ENCODE data around the gene ODAD4.
"Not testable (repeated sequence)": the region's sequence is repeated elsewhere in the genome, so short reads cannot be mapped to it uniquely, and the experiment has no call there.

Gene ODAD4

DNA sequence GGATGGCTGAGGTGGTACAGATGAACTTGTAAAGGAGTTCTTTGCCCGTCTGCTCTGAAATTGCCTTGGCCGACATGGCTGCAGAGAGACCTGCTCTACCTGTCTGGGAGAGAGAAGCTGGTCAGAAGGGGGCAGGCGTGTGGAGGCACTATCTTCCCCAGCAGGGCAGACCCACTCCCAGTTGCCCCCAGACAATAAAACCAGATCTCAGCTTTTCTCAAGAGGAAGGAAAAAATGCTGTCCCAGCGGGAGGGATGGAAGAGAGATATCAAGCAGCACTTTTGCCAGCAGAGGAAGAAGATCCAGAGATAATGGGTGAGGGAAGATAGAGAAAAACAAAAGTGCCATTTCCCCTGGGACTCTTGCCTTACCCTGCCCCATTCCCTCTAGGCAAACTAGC lies 16.6 kb upstream of the ODAD4 start:
- DNase-seq (ENCODE audit: low read depth in 2 of 2, low spot score in 1 of 2), result no peak

DNA sequence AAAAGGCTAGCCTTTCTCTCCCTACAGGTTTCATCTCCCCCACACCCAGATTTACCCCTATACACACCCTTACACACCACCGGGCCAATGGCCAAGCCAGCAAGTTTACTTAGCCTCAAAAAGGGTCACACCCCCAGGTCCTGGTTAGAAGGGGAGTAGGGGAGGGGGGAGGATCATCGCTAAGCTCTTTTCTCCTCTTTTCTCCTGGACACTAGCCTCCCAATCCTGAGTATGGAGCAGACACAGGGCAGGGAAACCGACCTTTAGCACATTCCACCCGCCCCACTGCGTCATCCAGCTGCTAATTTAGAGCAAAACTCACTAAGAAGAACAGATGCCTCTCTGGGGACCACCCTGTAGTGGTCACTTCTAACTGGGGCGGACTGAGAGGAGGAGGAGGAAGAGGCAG lies 16.1 kb upstream of the ODAD4 start:
- DNase-seq (ENCODE audit: low read depth in 2 of 2, low spot score in 1 of 2), result no peak

- DNase-seq (ENCODE audit: low read depth in 2 of 2, low spot score in 1 of 2), result no peak
These were observed 15.4 kb upstream of the ODAD4 start for GRCh38 chr17:41915020-41915419.

DNA sequence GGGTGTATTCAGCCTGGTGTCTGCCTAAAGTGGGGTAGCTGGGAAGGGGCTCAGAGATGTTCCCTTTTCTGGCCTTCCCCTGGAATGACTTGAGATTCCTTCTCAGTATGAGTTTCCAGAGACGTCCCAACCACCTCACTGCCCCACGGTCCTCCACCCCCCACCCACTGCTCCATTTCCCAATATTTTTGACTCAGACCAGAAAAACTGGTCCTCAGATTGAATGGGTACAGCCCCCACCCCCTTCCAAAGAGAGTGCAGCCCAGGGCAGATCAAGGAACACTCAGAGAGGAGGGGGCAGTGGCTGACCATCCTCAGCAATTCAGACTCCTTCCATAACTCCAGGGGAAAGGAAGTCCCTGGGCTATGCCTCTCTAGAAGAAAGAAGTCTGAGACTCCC lies 14.9 kb upstream of the ODAD4 start:
- no peak for DNase-seq (ENCODE audit: low read depth in 2 of 2, low spot score in 1 of 2)

DNA sequence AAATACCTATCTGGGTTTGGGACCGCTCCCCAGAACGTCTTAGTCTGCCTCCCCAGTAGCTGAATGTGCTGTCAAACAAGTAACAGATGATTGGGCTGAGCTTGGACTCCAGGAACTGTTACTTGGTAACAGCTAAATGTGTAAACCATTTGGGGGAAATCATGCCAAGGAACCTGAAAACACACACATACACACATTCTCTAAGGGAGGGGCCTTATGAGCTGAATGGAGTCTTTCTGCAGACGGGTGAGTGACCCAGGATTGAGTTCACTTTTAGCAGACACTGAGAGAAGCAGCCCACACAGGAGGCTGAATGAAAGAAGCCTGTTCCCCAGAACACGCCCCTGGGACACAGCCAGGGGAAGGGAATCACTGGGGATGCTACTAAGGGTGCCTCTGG lies 13.2 kb upstream of the ODAD4 start:
- DNase-seq (ENCODE audit: low read depth in 2 of 2, low spot score in 1 of 2), result no peak

DNA sequence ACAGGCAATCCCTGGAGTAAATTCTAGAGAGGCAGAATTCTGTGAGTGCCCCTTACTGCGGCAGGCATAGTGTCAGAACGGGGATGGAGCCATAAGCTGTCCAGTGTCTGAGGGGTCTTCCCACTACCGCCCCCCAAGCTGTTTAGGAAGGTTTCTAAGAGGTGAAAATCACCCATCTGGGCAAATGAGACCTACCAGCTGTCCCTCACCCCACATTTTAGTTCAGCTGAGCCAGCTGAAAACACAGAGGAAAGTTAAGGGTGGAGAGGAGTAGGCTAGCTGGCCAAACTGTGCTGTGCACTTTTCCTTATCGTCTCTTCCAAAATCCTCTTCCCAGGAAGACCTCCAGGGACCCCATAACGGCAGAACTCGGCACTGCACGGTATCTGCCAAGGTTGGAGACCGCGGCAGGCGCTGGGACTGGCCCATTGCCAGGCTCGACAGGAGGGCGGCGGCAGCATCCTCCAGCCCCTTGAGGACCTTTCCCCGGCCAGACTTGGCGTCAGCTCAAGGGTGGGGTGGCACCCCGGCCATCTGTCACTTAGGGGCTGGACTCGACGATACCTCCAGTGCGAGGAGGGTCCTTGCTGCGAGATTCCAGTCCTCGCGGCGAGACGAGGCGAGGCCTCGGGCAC lies 12.6 kb upstream of the ODAD4 start:
- DNase-seq (ENCODE audit: low read depth in 2 of 2, low spot score in 1 of 2), result peak in 1 of 2 donors; percentile 17

DNA sequence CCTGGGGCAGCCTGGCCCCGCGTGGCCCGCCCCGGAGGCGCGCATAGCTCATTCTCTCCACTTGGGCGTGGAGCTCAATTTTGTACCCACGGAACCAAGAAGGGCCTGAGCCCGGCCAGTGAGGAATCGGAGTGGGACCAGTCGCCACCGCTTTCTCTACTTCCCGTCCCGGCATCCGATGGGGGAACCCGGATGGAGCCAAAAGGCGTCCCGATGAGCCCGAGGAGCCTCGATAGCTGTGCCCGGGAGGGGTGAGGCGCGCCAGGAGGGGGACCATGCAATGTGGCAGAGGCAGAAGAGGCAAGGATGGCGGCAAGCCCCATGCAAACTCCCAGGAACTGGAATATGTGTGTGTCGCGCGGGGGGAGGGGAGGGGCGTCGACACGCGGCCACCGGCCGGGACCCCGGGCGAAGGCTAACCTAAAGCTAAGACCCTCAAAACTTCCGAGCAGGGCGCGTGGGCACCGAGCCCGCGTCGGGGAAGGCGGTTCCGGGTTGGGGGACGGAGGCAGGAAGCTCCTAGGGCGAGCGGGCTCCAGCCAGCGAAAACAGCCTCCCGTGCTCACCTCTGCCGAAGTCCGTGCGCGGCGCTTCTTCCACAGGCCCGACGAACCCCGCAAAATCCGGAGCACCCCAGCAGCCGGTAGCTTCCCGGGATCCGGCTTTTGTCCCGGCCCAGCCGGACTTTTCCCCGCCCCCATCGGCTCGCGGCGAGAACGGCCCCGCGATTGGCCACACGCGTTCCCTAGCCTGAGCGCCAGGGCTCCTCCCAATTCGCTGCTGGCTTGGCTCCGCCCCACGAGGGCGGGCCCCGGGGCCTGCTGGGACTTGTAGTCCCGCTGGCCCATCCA lies 11.9 kb upstream of the ODAD4 start, which contains the start of gene ACLY:
Gene ACLY (minus strand): TSS at position 638 of the 851 bp plus-strand sequence. CDS start 5,078 bp downstream, outside the sequence.
- peak; percentile 85 to 90 for DNase-seq (ENCODE audit: low read depth in 2 of 2, low spot score in 1 of 2)

DNA sequence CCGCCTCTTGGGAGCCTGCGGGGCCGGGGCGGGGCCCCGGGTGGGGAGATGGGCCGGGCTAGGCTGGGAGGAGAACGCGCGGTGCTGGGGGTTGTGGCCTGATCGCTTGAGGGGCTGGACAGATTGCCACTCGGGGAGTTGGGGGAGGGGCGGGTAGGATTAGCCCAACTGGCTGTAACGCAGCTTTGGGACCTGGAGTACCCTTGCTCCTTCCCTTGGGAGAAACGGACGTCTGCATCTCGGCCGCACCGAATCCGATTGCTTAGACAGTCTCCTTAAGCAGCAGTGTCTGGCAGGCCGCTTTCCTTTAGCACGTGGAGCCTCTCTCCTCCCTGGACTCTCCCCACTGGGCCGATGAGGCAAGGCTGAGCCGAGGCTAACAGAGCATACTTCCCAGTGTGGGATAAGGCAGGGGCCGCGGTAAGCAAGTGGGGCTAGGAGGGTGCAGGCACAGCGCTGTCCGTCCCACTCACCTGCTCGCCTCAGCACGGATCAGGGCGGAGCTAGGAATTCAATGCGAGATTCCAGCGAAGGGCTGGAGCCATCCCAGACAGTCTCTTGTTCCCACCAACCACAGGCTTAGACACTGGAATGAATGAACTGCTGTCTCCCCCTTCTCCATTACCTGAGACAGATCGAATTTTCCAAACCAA lies 11.1 kb upstream of the ODAD4 start:
- DNase-seq (ENCODE audit: low read depth in 2 of 2, low spot score in 1 of 2), result no peak

GRCh38 chr17:41919840-41920579 lies 10.4 kb upstream of the ODAD4 start:
- no peak for DNase-seq (ENCODE audit: low read depth in 2 of 2, low spot score in 1 of 2)

DNA sequence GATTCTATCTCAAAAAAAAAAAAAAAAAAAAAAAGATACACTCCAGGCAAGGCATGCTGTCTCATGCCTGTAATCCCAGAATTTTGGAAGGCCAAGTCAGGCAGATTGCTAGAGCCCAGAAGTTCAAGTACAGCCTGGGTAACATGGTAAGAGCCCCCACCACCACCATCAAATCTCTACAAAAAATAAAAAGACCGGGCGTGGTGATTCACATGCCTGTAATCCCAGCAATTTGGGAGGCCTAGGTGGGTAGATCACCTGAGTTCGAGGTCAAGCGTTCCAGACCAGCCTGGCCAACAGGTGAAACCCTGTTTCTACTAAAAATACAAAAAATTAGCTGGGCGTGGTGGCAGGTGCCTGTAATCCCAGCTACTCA lies 9.8 kb upstream of the ODAD4 start:
- no peak for DNase-seq (ENCODE audit: low read depth in 2 of 2, low spot score in 1 of 2)

DNA sequence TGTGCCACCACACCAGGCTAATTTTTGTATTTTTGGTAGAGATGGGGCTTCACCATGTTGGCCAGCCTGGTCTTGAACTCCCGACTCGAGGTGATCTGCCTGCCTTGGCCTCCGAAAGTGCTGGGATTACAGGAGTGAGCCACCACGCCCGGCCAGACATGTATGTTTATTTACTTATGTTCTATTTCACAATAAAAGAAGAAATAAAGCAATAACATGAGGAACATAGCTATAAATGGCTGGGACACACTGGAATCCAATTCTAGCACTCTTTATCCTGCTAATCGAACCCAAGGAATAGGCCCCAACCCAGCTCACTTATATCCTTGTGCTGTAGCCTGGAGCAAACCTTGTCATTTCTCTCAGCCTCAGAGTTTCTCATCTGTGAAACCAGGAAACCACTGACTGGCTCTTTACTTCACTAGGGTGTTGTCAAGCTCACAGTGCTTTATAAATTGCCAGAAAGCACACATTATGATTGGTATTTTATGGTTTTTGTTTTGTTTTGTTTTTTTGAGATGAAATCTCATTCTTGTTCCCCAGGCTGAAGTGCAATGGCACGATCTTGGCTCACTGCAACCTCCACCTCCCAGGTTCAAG lies 4.3 kb upstream of the ODAD4 start:
- no peak for DNase-seq (ENCODE audit: low read depth in 2 of 2, low spot score in 1 of 2)

DNA sequence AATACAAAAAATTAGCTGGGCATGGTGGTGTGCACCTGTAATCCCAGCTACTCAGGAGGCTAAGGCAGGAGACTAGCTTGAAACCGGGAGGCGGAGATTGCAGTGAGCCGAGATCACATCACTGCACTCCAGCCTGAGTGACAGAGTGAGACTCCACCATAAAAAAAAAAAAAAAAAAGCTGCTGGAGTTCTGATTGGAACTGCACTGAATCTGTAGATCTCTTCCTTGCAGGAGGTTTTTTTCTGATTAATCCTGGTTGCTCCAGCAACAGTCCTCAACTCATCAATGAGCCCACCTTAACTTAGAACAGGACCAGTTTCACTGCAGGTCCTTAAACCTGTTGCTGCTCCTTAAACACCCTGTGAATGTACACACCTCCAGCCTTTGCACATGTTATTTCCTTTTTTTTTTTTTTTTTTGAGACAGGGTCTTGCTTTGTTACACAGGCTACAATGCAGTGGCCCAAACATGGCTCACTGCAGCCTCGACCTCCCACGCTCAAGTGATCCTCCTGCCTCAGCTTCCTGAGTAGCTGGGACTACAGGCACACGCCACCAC lies 1.6 kb upstream of the ODAD4 start:
- no peak for DNase-seq (ENCODE audit: low read depth in 2 of 2, low spot score in 1 of 2)

- not testable (repeated sequence) for DNase-seq (ENCODE audit: low read depth in 2 of 2, low spot score in 1 of 2)
These were observed 378 bp downstream of the ODAD4 start for GRCh38 chr17:41930833-41931156.

DNA sequence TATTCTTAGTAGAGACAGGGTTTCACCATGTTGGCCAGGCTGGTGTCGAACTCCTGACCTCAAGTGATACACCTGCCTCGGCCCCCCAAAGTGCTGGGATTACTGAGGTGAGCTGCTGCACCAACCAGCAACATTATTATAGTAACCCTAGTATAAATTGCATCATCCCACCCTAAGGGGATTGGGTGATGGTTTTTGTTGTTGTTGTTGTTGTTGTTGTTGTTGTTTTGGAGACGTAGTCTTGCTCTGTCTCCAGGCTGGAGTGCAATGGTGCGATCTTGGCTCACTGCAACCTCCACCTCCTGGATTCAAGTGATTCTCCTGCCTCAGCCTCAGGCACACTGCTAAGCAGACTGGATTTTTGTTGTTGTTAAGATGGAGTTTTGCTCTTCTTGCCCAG lies 1.3 kb downstream of the ODAD4 start:
- DNase-seq (ENCODE audit: low read depth in 2 of 2, low spot score in 1 of 2), result not testable (repeated sequence)

DNA sequence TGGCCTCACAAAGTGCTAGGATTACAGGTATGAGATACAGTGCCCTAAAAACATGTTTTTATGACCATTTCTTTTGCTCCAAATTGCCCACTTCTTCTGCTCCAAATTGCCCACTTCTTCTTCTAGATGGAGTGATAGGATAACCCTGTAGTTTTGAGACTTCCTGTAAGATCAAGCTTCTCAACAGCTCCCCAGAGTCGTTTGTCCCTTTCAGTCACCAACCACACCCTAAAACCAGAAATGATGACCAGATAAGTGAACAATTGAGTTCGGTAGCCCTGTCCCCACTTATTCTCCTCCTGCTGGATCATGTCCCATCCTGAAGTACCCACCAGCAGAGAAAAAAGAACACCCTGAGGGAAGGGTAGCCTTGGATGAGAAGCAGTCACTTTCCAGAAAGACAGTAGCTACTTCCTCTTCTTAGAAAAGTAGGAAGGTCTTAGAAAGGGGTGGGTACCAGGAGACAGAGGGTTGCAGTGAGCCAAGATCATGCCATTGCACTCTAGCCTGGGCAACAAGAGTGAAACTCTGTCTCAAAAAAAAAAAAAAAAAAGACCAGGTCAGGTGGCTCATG lies 2.5 kb downstream of the ODAD4 start:
- DNase-seq (ENCODE audit: low read depth in 2 of 2, low spot score in 1 of 2), result no peak

DNA sequence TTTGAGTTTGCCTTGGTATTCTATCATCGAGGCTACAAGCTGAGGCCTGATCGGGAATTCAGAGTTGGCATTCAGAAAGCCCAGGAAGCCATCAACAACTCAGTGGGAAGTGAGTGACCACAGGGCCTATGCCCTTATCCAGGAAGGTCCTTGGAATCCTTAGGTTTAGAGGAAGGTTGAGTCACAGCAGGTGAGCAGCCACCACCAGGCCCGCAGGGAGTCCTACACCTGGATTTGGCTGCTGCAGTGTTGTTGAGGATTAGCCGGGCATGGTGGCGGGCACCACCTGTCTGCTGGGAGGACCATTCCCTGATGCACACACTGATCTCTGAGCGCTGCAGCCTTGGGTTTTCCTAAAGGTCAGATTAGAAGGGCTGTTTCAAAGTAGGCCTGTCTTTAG lies 5.2 kb downstream of the ODAD4 start:
- DNase-seq (ENCODE audit: low read depth in 2 of 2, low spot score in 1 of 2), result no peak

GRCh38 chr17:41937970-41938954 lies 7.8 kb downstream of the ODAD4 start:
- no peak for DNase-seq (ENCODE audit: low read depth in 2 of 2, low spot score in 1 of 2)

- DNase-seq (ENCODE audit: low read depth in 2 of 2, low spot score in 1 of 2), result no peak
These were observed 8.8 kb downstream of the ODAD4 start for GRCh38 chr17:41939044-41939692.

GRCh38 chr17:41939693-41940090 lies 9.3 kb downstream of the ODAD4 start:
- DNase-seq (ENCODE audit: low read depth in 2 of 2, low spot score in 1 of 2), result no peak
